Hepatic stellate cell (primary cell): ENCODE measurements around the gene SIK1.
"Not testable (repeated sequence)": the region's sequence is repeated elsewhere in the genome, so short reads cannot be mapped to it uniquely, and the experiment has no call there.

ENCODE experiments used
- DNase-seq: peaks from one replicate; pipeline ENCODE4 v3.0.0; 2011; ENCODE audit warnings: low spot score

Gene SIK1

DNA sequence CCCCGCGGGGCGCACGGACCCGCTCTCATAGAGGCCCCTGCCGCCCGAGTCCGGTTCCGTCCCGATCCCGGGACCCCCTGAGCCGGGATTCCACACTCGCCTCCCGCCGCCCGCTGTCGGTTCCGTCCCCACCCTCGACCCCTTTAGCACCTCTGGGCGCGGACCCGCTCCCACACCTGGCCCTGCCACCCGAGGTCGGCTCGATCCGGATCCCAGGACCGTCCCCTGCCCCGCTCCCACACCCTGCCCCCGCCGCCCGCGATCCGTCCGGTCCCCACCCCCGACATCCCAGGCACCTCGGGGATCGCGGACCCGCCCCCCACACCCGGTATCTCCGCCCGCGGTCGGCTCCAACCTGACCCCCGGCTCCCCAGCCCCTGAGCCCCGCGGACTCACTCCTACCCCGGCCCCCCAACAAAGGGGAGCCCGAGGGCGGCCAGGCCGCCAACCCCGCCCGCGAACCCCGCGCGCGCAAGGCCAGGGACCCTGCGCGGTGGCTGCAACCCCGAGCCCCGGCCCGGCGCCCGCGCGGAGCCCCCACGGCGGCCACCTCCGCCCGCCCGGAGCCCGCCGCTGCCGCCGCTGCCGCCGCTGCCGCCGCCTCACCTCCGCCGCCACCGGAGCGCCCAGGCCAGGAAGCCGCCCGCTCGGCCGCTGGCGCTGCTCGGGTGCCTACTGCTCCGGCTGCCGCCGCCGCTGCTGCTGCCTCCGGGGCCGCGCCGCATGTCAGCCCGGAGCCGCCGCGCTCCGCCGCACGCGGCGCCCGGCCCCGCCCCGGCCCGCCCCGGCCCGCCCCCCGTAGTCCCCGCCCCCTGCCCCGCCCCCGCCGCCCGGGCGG lies at the start of gene SIK1:
TSS of gene SIK1 (minus strand) at position 728 of the 838 bp plus-strand sequence. CDS start 953 bp downstream, outside the sequence.
- not testable (repeated sequence) for DNase-seq

DNA sequence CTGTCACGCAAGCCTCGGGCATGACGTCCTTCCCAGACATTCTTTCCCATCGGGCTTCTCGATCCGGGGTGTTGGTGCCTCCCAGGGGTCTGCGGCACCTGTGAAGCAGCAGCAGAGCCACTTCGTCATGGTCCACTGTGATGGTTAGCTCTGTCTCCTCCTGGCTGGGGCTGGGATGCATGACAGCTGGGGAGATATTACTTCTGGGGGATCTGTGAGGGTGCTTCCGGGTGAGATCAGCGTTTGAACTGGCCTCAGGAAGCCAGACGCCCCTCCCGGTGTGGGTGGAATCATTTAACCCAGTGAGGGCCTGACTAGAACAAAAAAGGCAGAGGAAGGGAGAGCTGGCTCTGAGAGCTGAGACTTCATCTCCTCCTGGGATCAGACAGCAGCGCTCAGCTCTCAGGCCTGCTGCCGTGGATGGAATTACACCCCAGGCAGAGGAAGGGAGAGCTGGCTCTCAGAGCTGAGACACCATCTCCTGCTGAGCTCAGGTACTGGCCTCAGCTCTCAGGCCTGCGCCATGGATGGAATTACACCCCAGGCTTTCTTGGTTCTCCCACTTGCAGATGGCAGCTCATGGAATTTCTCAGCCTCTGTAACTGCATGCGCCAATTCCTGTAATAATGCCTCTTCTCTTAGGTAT lies 44.8 kb upstream of the SIK1 start:
- not testable (repeated sequence) for DNase-seq

DNA sequence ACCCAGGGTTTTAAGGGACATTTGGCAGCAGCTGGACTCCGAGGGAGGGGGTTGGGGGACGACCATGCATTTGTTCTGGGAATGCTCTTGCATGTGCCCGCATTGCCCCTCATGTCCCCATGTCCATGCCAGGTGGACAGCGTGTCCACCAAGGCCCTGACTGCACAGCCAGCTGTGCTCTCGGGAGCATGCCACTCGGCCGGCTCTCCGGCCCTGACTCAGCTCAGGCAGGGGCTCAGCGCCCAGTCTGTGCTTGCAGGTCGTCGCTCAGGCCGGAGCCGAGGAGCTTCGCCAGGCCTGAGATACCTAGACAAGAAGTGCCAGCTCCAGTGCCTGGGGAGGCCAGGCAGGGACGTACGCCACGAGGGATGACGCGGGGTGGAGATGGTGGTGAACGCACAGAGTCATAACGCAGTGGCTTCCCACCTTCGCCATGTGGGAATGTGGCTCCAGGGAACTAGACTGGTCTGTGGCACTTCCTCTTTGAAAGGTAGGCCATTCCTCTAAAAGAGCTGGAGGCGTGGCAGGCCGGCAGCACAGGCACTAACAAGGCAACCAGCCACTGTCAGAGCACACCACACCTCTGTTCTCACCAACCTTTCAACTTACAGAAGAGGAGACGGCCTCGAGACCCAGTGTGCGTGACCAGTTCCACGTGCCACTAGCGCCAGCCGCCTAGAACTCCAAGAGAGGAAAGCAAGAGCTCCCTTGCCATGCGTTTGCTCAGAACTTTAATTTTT lies 43.0 kb upstream of the SIK1 start:
- not testable (repeated sequence) for DNase-seq

DNA sequence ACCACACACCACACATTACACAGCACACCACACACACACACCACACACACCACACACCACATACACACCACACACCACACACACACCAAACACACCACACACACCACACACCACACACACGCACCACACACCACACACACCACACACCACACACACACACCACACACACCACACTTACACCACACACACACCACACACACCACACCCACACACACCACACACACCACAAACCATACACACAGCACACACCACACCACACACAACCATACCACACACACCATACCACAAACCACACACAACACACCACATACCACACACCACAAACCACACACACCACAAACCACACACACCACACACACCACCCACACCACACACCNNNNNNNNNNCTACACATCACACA lies 40.9 kb upstream of the SIK1 start:
- DNase-seq = no peak

DNA sequence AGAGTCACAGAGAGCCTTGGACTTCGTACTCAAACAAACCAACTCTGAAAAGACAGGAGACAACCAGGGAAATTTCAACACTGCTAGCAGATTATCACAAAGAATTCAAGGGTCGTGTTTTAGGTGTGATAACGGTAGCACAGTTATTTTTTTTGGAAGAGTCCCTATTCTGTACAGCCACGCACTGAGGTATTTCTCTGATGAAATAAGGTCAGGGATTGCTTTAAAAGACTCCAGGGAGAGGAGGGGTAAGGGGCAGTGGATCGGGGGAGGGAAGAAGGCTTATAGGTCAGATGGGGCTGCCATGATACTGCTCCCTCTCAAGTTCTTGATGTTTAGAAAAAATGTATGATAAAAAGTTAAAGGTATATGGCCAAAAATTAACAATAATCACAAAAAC lies 38.2 kb upstream of the SIK1 start:
- DNase-seq = not testable (repeated sequence)

DNA sequence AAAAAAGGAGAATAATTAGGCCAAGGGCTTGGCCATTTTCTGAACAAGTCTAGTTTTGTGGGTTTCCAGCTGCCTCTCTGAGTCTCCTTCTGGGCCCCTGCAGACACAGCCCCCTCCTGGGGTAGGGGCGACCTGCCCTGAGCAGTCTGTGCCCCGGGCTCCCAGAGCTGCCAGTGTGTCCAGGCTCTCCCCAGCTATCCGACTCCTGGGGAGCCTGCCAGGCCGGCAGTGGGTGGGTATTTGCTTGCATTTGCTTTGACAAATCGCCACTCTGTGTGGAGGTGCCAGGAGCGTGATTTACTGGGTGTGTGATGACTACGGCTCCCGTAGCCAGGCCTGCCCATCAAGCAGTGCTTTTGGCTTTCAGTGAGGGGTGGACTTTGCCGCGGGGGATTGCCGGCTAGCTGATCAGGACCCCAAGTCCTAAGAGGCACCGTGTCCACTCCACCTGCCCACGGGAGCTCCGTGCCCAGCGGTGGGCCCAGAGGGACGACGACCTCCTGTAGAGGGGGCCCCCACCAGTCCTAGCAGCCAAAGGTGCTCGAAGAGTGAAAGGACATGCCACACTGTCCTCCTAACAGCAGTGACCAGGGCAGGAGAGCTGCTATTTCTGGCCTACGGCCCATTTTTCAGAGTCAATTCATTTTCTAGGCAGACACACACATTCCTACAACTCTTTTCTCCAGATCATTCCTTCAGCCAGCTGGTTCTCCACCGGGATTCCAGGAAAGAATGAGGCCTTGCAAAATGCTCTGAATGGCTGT lies 36.7 kb upstream of the SIK1 start:
- DNase-seq = not testable (repeated sequence)

DNA sequence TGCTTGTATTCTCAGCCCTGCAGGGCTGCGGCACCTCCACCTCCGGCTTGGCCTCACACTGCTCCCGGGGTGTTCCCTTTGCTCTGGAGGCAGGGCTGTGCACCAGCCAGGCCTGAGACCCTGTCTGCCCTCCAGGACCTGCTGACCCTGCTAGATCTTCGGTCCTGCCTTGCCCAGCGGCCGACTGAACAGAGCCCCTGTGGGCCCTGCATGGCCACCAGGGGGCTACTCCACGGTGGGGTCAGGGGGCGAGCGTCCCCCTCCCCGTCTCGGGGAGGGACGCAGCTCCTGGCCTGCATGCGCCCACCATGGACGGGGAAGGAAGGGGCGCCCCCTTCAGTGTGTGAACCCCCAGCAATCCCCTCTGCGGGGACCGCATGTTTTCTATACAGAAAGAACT lies 36.0 kb upstream of the SIK1 start:
- not testable (repeated sequence) for DNase-seq

DNA sequence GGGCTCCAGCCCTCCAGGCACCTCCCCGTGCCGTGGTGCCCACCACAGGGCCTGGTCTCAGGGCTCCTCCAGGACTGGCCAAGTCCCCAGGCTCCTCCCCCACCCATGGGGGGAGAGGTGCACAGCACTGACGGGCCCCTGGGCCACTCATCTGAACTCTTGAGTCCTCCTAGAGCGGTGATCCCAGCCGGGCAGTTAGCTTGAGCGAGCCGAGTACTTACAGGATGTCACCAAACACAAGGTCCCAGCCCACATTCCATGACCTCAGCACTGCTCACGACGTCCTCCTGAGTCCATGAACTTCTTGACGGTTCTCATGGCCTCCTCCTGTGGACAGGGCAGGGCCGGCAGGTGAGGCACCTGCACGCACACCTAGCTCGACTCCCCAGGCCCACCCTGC lies 33.5 kb upstream of the SIK1 start:
- not testable (repeated sequence) for DNase-seq

DNA sequence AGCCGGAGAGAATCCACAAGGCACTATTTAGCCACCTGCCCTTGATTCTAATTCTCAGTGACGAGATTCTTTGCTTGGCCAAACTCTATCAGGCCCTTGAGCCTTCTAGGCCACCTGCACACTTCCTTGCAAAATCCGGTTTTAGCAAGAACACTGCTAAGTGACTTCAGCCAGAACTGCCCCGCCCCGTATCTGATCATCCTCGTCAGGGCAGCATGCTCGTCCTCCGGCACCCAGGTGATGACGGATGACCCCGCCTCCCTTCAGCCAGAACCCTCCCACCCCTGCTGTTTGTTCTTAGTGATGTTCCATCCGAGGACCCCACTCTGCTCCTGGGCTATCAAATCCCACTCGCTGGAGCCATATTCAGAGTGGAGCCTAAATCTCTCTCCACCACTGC lies 32.1 kb upstream of the SIK1 start:
- not testable (repeated sequence) for DNase-seq

DNA sequence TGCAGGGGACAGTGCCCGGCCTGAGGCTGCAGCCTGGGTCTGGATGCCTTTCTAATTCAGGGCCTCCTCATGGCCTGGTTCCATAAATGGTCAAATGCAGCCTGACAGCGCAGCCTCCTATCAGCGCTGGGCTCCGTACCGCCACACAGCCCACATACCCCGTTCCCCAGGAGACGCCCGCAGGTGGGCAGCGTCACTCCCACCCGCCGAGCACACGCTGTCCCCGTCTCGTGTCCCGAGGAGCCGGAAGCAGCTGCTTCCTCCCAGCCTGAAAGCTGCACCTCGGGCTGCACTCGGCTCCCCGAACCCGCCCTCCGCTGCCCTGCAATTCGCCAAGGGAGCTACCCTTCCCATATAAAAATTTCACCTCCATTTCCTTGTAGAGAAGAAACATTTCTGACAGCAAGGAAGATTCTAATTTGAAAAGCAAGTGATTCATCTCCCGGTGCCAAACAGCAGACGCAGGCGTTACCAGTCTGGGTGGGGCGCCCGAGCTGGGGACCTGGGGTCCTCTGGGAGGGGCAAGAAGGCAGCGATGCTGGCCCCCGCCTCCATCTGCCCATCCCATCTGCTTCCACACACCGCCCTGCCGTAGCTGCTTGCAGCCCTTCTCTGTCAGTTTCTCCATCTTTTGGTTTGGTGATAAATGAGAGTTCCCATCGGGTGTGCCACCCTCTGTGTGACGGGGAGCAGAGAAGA lies 29.8 kb upstream of the SIK1 start:
- DNase-seq = not testable (repeated sequence)

DNA sequence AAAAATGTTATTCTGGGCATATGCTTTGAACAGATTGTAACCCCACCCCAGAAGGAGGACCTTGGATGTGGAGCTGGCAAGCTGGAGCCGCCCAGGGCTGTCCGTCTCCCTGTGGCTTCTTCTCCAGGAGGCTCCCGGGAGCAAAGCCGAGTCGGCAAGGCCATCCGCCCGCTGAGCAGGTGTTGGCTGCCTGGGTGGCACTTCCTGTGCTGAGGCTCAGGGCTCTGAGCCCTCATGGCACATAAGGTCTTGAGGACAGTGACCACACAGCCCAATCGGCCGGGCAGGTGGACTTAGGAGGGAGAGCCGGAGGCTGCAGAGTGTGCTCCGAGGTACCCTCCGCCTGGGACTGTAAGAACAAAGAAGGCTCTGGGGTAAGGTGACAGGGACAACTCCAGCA lies 28.8 kb upstream of the SIK1 start:
- not testable (repeated sequence) for DNase-seq

DNA sequence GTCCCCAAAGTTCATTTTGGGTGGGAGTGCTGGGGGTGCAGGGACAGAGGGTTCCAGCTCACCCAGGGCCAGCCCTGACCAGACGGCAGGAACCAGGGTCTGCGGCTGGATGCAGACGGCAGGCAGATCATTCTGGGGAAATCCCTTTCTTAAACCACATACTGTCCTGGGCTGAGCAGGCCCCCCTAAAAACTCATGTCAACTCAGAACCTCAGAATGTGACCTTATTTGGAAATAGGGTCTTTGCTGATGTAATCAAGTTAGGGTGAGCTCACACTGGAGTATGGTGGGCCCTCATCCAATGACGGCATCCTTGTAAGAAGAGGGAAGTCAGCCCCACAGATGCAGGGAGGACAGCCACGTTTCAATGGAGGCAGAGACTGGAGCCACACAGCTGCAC lies 27.2 kb upstream of the SIK1 start:
- DNase-seq = not testable (repeated sequence)

DNA sequence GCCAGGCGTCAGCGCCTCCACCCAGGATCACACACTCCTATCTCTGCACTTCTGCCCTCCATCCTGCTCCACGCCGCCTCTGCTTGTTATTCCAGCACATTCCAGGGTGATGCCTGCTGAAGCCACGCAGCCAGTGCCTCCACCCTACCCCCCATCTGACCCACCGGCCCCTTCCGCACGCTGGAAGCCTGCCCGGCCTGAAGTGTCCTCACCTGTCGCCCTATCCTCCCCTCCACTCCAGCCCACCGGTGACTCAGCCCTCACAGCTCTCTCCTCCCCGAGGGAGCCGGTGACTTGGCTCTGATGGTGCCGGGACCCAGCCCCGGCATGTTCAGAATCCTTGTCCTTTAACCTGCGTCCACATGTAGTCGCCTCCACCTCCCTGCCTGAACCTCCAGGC lies 24.9 kb upstream of the SIK1 start:
- DNase-seq = not testable (repeated sequence)

DNA sequence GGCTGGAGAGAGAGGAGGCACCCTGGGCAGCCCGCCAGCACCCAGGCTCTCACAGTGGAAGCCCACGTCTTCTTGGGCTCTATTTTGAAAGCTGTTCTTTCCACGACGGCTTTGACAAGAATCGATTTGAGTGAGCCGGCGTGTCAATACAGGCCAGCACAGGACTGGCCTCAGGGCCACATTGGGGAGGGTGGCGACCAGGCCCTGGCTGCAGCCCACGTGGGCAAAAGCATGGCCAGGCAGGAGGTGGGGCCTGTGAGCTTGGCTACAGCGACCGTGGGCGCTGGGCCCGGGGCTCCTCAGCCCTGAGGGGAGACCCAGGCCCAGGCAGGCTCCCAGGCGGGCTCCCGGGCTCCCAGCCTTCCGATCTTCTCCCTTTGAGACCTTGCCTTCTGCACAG lies 23.4 kb upstream of the SIK1 start:
- DNase-seq = not testable (repeated sequence)

DNA sequence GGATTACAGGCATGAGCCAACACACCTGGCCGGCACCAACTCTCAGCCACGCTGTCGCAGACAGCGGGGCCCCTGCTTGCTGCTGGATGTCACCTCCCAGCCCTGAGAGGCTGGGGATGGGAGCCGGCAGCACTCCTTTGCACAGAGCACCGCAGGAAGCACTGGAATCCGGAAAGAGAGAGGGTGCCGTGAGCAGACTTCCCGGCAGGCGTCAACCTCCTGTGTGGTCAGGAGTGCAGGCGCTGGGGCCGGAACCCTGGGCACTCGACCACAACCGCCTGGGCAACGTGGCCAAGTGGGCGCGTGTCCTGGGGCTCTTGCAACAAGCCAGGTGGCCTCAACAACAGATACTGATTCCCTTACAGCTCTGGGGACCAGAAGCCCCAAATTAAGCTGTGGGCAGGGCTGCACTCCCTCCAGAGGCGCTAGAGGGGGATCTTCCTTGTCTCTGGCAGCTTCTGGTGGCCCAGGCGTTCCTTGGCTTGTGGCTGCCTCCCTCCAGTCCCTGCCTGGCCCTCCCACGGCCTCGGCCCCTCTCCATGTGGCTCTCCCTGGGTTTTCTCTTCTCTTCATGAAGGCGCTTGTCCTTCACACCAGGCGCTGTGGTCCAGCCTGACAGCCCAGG lies 20.5 kb upstream of the SIK1 start:
- not testable (repeated sequence) for DNase-seq

DNA sequence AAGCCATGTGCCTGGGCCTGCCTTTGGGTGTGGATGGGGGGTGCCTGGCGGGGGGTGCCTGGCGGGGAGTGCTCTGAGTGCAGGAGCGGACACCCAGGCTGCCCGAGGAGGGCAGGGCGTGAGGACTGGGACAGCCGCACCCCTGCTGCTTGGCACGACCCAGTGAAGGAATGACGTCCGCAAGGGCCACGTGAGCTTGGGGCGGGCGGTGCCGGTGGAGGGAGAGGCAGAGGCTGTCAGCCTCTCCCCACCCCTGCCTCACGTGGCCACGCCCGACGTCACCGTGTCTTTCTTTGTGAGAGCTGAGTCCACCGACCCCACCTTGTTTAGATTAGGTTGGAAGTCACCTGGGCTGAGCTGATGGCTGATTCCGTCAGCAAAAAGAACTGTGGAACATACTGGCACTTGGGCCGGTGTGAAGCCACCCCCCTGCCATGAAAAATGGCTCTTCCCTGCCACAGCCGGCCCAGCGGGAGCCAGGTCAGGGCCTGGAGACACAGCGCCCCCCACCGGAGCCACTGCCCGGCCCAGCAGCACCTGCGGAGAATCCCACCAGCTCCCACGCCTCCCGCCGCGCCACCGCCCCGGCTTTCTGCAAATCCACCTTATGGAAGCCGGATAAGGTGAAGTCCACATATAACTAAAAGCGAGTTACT lies 19.5 kb upstream of the SIK1 start:
- not testable (repeated sequence) for DNase-seq

DNA sequence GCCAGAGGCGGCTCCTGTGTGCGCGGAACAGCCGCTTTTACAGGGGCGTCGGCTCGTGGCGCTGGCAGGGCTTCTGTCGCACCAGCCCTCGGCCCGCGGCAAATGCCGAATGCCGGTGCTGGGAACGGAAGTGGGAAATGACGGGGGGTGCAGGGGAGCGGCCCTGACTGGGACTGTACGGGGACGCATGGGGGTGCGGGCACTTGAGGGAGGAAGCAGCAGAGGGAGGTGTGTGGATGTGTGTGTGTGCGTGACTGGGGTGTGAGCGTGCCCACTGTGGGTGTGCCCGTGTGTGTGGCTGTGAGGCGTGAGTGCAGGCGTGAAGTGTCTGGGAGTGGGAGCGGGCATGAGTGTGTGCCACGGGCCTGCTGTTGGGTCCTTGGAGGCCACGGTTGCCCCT lies 17.6 kb upstream of the SIK1 start:
- not testable (repeated sequence) for DNase-seq

DNA sequence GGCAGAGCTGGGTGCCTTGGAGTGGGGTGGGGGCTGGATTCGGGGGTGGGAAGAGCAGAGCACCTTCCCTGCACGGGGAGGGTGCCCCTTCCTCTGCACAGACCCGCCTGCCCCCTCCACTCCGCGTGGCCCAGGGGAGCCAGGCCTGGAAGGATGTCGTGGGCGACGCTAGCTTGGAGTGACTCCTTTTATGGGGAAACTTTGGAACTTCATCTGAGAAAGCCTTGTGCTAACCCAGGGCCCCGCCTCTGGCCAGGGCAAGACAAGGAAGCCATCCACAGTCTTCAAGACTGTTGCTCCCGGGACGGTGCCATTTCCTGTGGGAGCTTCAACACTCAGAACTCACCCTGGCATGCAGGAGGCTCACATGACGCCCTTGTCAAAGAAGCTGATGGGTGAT lies 15.6 kb upstream of the SIK1 start:
- DNase-seq = not testable (repeated sequence)

DNA sequence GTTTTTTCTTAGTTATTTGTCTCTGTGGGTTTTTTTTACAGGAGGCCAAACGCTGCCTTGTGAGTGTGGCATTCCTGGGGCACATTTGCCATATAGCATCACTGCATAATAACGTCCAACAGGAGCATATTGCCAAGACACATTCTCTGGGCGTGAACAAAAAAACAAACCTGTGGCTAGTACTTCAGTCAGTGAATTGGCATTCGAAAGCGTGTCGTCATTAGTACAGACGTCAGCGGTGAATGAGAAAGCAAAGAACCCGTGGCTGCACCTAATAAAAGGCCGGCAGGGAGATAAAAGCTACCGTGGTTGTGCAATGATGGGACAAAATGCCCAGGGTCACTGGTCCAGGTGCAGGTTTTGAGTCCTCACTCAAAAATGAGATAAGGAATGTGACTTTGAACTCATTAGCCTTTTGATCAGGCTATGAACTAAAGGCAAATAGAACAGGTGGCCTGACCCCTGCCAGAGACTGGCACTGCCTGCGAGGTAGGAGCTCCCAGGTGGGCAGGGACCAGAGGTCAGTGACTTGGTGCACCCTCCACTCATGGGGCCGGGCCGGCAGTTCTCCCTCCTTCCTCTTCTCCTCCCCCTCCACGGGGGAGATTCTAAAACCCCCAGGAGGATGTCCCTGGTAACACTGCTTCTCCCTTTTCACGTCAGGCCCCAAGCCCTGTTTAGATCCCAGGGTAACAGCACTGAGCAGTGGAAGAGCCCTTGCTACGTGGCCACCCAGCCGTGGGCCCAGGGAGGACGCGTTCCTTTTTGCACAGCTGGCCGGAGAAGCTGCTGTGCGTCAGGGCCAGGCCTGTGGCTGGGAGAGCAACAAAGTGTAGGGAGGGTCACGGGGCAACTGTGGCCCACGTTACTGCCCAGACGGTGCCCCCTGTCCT lies 14.2 kb upstream of the SIK1 start:
- not testable (repeated sequence) for DNase-seq
